HAP-1 (cell line): ENCODE data around the gene SERPINA12.
"Not testable (repeated sequence)": the region's sequence is repeated elsewhere in the genome, so short reads cannot be mapped to it uniquely, and the experiment has no call there.

ENCODE experiments used
- DNase-seq, 2 experiments: peaks; one replicate each; pipeline ENCODE4 v3.0.0-alpha.2; 2016 to 2020; ENCODE audit warnings: low spot score in 2 of 2
- H3K27me3 ChIP-seq: fragments of 250-450 bp; sonication (Bioruptor Pico); 2 replicates; pipeline ENCODE4 v1.5.1; 2020; ENCODE audit warnings: low read depth, mild to moderate bottlenecking, moderate library complexity
- H3K36me3 ChIP-seq: fragments of 250-450 bp; sonication (Bioruptor Pico); replicated peaks from 2 replicates; pipeline ENCODE4 v1.5.1; 2020; ENCODE audit warnings: mild to moderate bottlenecking
- H3K4me1 ChIP-seq: fragments of 250-450 bp; sonication (Bioruptor Pico); 2 replicates; pipeline ENCODE4 v1.5.1; 2020; ENCODE audit warnings: mild to moderate bottlenecking
- H3K4me3 ChIP-seq: fragments of 250-450 bp; sonication (Bioruptor Pico); 2 replicates; pipeline ENCODE4 v1.5.1; 2020; ENCODE audit warnings: mild to moderate bottlenecking, moderate library complexity
- H3K9me3 ChIP-seq: fragments of 250-450 bp; sonication (Bioruptor Pico); 2 replicates; pipeline ENCODE4 v1.5.1; 2020; ENCODE audit warnings: mild to moderate bottlenecking, moderate library complexity
- in situ Hi-C: fragments of 300-500 bp; cut with MboI; formaldehyde crosslinking; loops from 3 replicates; pipeline ENCODE4 v1.14.3; 2020; ENCODE audit warnings: low sequenced_read_pairs, inconsistent platforms, mixed read lengths

The SERPINA12 gene

GRCh38 chr14:94521375-94522114 lies 12.3 kb upstream of the SERPINA12 start:
- in situ Hi-C loops, result no loop called here
- Histone ChIP-seq H3K36me3 (no peaks in the 10 kb centered on the region), H3K4me1 (no peaks in the 10 kb centered on the region), H3K9me3 (no peaks in the 10 kb centered on the region), H3K4me3 (no peak overlapping the region), H3K27me3 (peaks cover 7% of the 10 kb centered on the region; the same call in 1 of the 2 replicates)
- DNase-seq, result no peak

- Histone ChIP-seq H3K4me3 (no peak overlapping the region), H3K27me3 (peaks cover 7% of the 10 kb centered on the region; the same call in 1 of the 2 replicates), H3K36me3 (no peaks in the 10 kb centered on the region), H3K9me3 (no peaks in the 10 kb centered on the region), H3K4me1 (no peaks in the 10 kb centered on the region)
- in situ Hi-C loops, result no loop called here
- no peak for DNase-seq
Observed at GRCh38 chr14:94517641-94518257, 8.5 kb upstream of the SERPINA12 start.

GRCh38 chr14:94517248-94517640 lies 8.0 kb upstream of the SERPINA12 start:
- Histone ChIP-seq H3K9me3 (no peaks in the 10 kb centered on the region), H3K4me3 (no peak overlapping the region), H3K36me3 (no peaks in the 10 kb centered on the region), H3K4me1 (no peaks in the 10 kb centered on the region), H3K27me3 (peaks cover 7% of the 10 kb centered on the region; the same call in 1 of the 2 replicates)
- DNase-seq, result no peak
- in situ Hi-C loops, result no loop called here

GRCh38 chr14:94515856-94516255 lies 6.6 kb upstream of the SERPINA12 start:
- Histone ChIP-seq H3K4me3 (no peak overlapping the region), H3K9me3 (no peaks in the 10 kb centered on the region), H3K4me1 (no peaks in the 10 kb centered on the region), H3K36me3 (no peaks in the 10 kb centered on the region), H3K27me3 (peaks cover 7% of the 10 kb centered on the region; the same call in 1 of the 2 replicates)
- no peak for DNase-seq
- in situ Hi-C loops, result no loop called here

GRCh38 chr14:94515426-94515825 lies 6.2 kb upstream of the SERPINA12 start:
- in situ Hi-C loops, result no loop called here
- no peaks in the 10 kb centered on the region for H3K9me3 ChIP-seq
- peaks cover 7% of the 10 kb centered on the region; the same call in 1 of the 2 replicates for H3K27me3 ChIP-seq
- no peak overlapping the region for H3K4me3 ChIP-seq
- H3K4me1 ChIP-seq, result no peaks in the 10 kb centered on the region
- no peaks in the 10 kb centered on the region for H3K36me3 ChIP-seq
- DNase-seq, result no peak

GRCh38 chr14:94514351-94514750 lies 5.1 kb upstream of the SERPINA12 start:
- in situ Hi-C loops, result no loop called here
- H3K4me3 ChIP-seq, result no peak overlapping the region
- H3K4me1 ChIP-seq, result no peaks in the 10 kb centered on the region
- peaks cover 7% of the 10 kb centered on the region; the same call in 1 of the 2 replicates for H3K27me3 ChIP-seq
- no peaks in the 10 kb centered on the region for H3K36me3 ChIP-seq
- DNase-seq, result no peak
- H3K9me3 ChIP-seq, result no peaks in the 10 kb centered on the region

- H3K36me3 ChIP-seq, H3K4me3 ChIP-seq: not testable (repeated sequence)
Observed at GRCh38 chr14:94510481-94510880, 1.2 kb upstream of the SERPINA12 start.

GRCh38 chr14:94505641-94506040 lies 3.6 kb downstream of the SERPINA12 start:
- Histone ChIP-seq H3K27me3 (peaks cover 10% of the 10 kb centered on the region), H3K4me1 (no peaks in the 10 kb centered on the region), H3K9me3 (no peaks in the 10 kb centered on the region), H3K36me3 (no peaks in the 10 kb centered on the region), H3K4me3 (no peak overlapping the region)
- in situ Hi-C loops, result no loop called here
- DNase-seq, result no peak

More at GRCh38 chr14:94510481-94510880, 1.2 kb upstream of the SERPINA12 start:
- in situ Hi-C loops, H3K9me3 ChIP-seq, H3K4me1 ChIP-seq, DNase-seq, H3K27me3 ChIP-seq: not testable (repeated sequence)

- Histone ChIP-seq H3K27me3 (peaks cover 10% of the 10 kb centered on the region), H3K9me3 (no peaks in the 10 kb centered on the region), H3K36me3 (no peaks in the 10 kb centered on the region), H3K4me3 (no peak overlapping the region), H3K4me1 (no peaks in the 10 kb centered on the region)
- DNase-seq, result no peak
- in situ Hi-C loops, result no loop called here
Observed at GRCh38 chr14:94505206-94505605, 4.1 kb downstream of the SERPINA12 start.

- peaks cover 13% of the 10 kb centered on the region for H3K27me3 ChIP-seq
- H3K4me3 ChIP-seq, result no peak overlapping the region
- H3K9me3 ChIP-seq, result no peaks in the 10 kb centered on the region
- DNase-seq, result no peak
- H3K4me1 ChIP-seq, result no peaks in the 10 kb centered on the region
- in situ Hi-C loops, result no loop called here
- H3K36me3 ChIP-seq, result no peaks in the 10 kb centered on the region
Observed at GRCh38 chr14:94501588-94502516, 7.4 kb downstream of the SERPINA12 start.

- no peak overlapping the region for H3K4me3 ChIP-seq
- H3K27me3 ChIP-seq, result peaks cover 13% of the 10 kb centered on the region
- H3K9me3 ChIP-seq, result no peaks in the 10 kb centered on the region
- DNase-seq, result no peak
- in situ Hi-C loops, result no loop called here
- no peaks in the 10 kb centered on the region for H3K36me3 ChIP-seq
- no peaks in the 10 kb centered on the region for H3K4me1 ChIP-seq
Observed at GRCh38 chr14:94500264-94500663, 9.0 kb downstream of the SERPINA12 start.

- Histone ChIP-seq H3K4me3 (no peak overlapping the region), H3K36me3 (no peaks in the 10 kb centered on the region), H3K4me1 (no peaks in the 10 kb centered on the region), H3K27me3 (peaks cover 13% of the 10 kb centered on the region), H3K9me3 (no peaks in the 10 kb centered on the region)
- in situ Hi-C loops, result no loop called here
- DNase-seq, result no peak
Observed at GRCh38 chr14:94499673-94500072, 9.6 kb downstream of the SERPINA12 start.

- in situ Hi-C loops, result no loop called here
- DNase-seq, result no peak
- Histone ChIP-seq H3K36me3 (no peaks in the 10 kb centered on the region), H3K4me1 (no peaks in the 10 kb centered on the region), H3K9me3 (no peaks in the 10 kb centered on the region), H3K4me3 (no peak overlapping the region), H3K27me3 (peaks cover 13% of the 10 kb centered on the region)
Observed at GRCh38 chr14:94498215-94498614, 11.1 kb downstream of the SERPINA12 start.
